GM21526 (cell line): ENCODE measurements around the gene DNA2.
A peak's percentile ranks its signal among the peaks of the same experiment; 100 is the strongest.
"Not testable (repeated sequence)": the region's sequence is repeated elsewhere in the genome, so short reads cannot be mapped to it uniquely, and the experiment has no call there.

Experiments
- ATAC-seq: cut with Tn5 transposase; IDR thresholded peaks from one replicate; pipeline ENCODE4 v1.9.1; 2021; ENCODE audit warnings: moderate library complexity; ENCODE audit not compliant: unreplicated experiment, low FRiP score

DNA2 gene

DNA sequence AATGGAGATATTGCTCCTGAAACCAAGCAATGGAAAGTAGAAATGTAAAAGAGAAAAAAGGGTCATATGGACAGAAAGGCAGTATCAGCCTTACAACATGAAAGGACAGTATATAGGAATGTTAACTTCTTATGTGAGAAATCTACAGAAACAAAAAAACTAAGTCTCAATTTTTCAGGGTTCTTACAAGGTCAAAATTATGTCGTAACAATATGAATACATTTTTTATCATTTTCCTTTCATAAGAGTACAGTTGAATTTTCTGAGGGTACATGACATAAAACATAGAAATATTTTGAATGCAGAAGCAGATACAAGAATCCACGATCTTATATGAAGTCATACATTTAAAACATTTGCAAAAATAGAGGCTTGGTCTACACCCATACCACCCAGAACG lies 10.7 kb downstream of the DNA2 start:
- no peak for ATAC-seq

DNA sequence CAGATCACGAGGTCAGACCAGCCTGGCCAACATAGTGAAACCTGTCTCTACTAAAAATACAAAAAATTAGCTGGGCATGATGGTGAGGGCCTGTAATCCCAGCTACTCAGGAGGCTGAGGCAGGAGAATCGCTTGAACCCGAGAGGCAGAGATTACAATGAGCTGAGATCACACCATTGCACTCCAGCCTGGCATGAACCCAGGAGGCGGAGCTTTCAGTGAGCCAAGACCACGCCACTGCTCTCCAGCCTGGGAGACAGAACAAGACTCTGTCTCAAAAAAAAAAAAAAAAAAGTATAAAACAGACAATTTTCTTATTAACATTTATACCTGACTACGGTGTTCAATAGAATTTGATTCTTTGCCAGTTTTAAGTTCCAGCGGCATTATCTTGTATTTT lies 22.1 kb downstream of the DNA2 start:
- ATAC-seq = not testable (repeated sequence)

DNA sequence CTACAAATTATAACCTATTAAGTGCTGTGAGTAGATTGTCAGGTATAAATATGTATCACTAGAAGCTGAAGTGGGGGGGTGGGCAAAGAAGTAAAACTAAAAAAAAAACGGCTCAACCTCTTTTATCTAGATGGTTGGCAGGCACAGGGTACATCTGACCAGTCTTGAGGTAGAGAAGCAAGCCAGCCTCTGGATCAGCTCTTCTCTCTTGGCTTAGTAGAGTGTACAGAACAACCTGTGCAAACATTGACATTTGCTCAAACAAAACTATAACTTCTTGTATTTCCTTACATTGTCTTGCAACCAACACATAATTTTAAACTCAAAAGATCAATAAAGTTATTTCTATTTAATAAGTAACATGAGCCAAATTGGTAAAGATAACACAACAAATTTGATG lies 25.6 kb downstream of the DNA2 start:
- ATAC-seq = no peak

DNA sequence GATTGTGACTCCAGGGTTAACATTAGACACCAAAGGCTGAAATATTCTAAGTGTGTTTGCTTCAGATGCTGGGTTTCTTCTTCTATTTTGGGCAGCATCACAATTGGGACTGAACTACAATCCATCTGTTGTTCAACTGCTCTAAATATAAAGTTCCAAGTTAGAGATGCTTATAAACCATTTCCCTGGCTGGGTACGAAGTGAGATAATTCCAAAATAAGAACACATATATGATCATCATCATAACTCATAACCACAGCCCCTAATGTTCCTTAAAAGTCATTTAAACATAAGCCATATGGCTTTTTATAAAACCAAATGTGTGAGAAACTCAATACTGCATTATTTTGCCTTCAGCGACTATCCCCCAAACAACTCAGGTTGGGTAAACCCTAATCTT lies 28.8 kb downstream of the DNA2 start:
- no peak for ATAC-seq

DNA sequence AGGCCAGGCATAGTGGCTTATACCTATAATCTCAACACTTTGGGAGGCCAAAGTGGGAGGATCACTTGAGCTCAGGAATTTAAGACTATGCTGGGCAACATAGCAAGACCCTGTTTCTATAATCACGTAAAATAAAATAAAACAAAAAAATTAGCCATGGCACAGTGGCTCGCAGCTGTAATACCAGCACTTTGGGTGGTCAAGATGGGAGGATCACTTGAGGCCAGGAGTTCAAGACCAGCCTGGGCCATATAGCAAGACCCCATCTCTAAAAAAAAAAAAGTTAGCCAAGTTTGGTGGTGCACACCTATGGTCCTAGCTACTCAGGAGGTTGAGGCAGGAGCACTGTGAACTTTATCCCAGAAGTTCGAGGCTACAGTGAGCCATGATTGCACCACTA lies 30.9 kb downstream of the DNA2 start:
- no peak for ATAC-seq

DNA sequence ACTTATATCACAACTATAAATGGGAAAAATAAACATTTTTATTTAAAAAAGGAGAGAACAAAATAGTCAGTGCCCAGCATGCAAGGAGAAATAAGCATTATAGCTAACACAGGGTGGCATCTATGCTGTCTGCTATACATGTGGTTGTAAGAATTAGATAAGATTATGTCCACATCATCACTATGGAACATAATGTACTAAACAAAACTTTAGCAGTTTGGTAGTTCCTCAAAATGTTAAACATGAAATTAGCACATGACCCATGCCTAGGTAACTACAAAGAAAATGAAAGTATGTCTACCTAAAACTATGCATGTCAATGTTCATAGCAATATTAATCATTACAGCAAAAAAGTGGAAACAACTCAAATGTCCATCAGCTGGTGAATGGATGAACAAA lies 36.0 kb downstream of the DNA2 start:
- no peak for ATAC-seq

DNA sequence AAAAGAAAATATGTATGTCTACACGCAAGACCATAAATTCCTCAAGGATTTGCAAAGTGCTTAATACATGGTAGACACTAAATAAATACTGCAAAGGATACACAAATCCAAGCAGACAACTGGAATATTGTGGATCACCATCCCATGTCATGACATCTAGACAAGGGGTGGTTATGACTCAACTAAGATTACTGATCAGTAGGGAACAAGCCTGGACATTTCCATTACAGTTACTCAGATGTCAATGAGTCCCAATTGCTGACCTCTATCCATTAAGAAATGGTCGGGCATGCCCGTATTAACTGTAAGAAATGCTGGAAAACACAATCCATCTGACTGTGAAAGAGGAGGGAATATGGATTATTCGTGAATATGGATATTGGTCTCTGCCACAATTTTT lies 37.1 kb downstream of the DNA2 start:
- ATAC-seq = no peak

DNA sequence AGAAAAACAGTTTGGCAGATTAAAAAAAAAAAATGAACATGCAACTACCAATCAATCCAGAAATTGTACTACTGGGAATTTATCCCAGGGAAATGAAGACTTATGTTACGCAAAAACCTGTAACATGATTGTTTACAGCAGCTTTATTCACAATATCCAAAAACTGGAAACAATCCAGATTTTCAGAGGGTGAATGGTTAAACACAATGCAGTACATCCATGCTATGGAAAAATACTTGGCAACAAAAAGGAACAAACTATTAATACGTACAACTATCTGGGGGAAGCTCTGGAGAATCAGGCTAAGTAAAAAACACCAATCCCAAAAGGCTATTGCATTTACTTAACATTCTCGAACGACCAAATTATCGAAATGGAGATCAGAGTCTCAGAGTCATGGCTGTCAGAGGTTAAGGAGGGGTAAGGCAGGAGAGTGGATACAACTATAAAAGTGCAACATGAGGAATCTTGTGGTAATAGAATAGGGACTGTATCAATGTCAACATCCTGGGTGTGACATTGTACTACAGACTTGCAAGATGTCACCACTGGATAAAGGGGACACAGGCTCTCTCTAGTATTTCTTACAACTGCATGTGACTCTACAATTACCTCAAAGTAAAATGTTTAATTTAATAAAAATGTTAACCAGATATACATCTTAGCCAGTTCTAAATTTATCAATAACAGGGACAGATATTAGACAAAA lies 43.2 kb downstream of the DNA2 start:
- ATAC-seq = no peak

DNA sequence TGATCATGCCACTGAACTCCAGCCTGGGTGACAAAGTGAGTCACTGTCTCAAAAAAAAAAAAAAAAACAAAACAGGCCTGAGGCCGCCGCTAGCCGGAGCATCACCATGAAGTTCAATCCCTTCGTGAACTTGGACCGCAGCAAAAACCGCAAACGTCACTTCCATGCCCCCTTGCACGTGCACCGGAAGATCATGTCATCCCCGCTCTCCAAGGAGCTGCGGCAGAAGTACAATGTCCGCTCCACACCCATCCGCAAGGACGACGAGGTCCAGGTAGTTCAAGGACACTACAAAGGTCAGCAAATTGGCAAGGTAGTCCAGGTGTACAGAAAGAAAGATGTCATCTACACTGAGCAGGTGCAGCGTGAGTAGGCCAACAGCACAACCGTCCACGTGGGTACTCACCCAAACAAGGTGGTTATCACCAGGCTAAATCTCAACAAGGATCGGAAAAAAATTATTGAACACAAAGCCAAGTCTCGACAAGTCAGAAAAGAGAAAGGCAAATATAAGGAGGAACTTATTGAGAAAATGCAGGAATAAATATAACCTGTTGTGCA lies 47.2 kb downstream of the DNA2 start:
- no peak for ATAC-seq

DNA sequence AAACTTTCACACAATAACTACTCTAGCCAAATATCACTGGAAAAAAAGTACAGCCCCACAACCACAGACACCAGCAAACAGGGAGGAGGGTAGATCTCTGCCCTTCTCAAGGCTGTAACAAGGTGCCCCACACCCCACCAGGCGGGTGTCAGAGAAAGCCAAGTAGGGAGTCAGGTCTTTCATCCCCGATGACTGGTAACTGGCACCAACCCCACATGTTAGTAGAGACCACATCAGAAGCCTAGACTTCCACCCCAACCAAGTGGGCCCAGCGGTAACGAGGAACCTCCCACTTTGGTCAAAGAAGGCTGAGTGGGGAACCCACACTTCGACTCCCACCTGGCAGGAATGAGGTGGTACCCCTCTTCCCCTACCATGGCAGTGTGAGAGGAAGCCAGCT lies 48.3 kb downstream of the DNA2 start:
- no peak for ATAC-seq

DNA sequence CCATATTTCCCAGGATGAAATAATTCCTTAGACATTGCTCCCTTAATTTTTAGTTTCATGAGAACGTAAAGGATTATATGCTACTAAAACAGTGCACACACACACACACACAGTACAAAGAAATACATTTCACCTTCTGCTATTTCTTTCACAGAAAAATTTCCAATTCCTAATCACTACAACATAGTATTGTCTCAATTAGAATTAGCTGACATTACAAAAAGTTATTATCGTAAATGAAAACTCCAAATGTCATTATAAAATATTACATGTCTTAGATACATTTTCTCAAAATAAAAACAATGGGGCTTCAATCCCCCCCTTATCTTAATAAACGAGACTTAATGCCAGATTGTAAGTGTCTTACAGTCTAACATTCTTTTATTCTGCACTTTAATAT lies 52.4 kb downstream of the DNA2 start:
- ATAC-seq = no peak

DNA sequence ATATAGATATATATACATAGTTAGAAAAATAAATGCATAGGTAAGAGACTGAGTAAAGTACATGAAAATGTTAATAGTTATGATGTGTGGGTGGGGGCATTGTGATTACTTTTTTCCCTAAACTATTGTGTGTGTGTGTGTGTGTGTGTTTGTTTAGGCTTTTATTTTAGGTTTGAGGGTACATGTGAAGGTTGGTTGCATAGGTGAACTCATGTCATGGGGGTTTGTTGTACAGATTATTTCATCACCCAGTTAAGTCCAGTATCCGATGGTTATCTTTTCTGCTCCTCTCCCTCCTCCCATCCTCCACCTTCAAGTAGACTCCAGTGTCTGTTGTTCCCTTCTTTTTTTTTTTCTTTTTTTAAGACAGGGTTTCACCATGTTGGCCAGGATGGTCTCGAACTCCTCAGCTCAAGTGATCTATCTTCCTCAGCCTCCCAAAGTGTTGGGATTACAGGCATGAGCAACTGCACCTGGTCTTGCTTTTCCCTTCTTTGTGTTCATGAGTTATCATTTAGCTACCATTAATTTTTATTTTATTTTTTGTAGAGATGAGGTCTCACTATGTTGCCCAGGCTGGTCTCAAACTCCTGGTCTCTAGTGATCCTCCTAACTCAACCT lies 62.8 kb downstream of the DNA2 start:
- ATAC-seq = no peak

DNA sequence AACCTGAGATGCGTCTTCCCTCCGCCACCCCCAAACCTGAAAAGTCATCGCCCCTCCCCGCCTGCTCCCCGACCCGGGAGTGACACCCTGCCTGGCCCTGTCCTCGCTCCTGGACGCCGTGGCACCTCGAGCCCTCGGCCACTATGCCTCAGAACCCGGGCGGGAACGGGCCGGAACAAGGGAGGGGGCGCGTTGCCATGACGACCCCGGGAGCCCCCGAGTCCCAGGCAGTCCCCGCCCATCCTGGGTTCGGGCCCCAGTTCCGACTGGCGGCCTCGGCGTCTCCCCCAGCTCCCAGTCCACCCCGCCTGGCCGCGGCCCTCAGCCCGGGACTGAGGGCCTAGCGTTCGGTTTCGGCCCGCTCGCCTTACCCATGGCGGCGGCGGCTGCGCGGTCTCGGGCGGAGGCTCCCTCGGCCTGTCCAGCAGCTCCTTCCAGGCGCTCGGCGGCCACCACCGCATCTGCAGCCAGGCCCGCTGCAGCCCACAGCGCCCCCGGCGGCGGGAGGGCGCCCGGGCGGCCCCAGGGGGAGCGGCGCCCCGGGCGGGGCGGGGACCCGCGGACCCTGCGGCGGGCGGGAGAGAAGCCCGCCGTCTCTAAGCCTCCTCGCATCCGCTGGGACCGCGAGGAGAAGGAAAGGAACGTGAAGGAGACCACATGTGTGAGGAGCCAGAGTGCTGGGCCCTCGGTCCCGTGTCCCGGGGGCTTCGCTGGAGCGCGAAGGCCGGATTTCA lies 64.8 kb downstream of the DNA2 start, which contains the start of gene RUFY2:
Gene RUFY2, minus strand, starts transcription at position 463 of the 734 bp plus-strand sequence. Its CDS starts 88 bp downstream, at position 375.
- peak; percentile 91 for ATAC-seq

DNA sequence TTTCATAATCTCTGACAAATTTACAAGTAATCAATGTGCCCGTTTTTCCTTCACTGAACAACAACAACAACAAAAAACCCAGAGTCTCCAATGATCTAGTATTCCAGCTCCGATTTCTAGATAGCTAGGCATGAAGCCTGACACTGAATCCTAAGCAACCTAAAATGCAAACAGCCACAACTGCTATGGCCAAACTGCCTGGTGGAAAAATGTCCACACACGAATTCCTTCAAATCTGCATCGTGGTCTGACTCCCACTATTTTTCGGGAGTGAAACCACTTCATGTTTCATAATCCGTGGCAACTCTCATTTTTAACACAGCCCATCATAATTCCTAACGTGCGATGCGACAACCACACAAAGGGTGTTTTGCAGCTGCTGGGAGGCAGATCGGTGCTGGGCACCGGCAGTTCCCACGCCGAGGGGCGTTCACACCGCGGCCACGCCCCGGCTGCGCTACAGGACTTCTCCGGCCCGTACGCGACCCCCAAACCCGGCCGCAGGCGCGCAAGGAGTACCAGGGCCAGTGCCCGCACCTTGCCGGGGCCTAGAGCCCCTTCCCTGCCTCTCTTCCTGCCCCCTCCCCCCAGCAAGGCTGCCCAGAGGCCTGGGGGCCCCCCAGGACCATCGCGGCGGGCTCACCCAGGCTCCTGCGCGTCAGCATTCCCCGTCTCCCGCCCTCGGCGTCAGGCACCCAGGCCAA lies 65.5 kb downstream of the DNA2 start:
- ATAC-seq = peak; percentile 32

DNA sequence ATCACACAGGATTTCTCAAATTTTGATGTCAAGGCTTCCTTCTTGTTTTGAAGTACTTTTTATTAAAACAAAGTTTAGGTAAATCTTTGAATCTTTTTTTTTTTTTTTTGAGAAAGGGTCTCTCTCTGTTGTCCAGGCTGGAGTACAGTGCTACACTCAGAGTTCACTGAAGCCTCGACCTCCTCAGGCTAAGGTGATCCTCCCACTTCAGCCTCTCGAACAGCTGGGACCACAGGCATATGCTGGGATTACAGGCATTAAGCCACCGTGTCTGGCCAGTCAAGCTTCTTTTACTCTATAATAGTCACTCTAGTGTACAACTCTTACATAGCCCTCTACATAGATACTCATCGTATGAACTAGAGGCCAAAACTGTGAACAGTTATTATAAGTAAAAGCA lies 68.1 kb downstream of the DNA2 start:
- no peak for ATAC-seq

DNA sequence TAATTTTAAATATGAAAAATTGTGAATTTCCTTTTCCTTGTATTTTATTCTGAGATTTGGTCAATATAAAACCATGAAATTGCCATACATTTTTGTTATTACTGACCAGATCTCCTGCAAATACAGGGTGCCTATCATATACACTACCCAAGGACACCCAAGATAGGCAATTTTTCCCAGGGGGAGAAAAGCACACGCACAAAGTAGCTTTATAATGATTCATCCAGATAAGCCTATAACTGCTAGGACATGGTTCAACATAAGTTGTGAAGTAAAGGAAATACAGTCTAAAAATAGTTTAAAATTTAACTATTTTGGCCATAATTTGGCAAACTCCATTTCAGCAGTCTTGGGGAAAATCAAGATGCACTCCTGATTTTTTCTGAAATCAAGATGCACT lies 69.5 kb downstream of the DNA2 start:
- ATAC-seq = no peak

DNA sequence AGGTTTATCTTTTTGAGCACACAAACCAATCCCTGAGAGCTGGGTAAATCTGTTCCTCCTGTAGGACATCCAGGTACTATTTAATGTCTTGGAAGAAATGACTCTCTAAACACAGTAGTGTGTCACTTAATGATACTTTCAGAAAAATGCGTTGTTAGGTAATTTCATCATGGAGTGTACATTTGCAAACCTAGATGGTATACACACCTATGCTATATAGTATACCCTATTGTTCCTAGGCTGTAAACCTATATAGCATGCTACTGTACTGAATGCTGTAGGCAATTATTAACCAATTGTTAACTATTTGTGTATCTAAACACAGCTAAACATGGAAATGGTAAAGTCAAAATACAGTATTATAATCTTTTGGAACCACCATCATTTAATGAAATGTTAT lies 74.8 kb downstream of the DNA2 start:
- ATAC-seq = no peak

DNA sequence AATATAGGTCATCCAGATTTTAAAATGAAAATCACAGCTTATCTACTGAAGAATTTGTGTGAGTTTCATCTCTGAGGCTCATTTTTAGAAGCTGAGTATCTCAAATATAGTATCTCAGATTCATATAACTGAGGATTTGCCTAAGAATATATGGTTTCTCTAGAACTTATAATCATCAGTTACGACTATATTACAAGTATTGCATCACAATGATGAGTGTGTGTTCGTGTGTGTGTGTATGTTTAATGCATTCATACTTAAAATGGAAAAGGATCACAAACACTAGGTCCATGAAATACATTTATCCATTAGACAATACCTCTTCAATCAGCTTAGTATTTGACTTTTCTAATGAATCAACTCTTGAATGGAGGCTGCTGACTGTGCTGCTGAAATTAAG lies 86.0 kb downstream of the DNA2 start:
- no peak for ATAC-seq

DNA sequence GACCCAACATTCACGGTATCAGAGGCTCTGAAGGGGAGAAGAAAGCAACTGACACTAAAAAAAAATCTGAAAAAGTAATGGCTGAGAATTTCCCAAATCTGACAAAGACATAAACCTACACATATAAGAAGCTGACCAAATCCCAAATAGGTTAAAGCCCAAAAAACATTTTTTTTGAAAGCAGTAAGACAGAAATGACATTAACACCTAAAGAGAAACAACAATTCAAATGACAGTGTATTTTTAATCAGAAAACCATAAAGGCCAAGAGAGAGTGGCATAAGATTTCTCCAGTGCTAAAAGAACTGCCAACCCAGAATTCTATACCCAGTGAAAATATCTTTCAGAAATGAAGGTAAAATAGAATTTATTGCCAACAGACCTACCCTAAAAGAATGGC lies 100.2 kb downstream of the DNA2 start:
- ATAC-seq = no peak

DNA sequence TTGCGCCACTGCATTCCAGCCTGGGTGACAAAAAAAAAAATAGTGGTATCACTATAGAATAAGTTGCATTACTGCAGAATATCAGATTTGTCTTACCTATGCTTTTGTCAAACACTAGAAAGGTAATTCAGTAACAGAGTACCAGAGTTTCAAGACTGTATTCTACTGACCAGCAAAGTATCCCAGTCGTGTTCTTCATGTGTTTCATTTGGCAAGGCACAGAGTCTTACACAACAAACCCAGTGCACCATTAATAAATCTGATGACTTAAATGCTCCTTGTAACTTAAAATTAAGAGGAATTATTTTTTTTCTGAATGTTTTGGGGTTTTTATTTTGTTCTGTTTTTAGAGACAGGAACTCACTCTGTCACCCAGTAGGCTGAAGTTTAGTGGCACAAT lies 104.7 kb downstream of the DNA2 start:
- no peak for ATAC-seq

DNA sequence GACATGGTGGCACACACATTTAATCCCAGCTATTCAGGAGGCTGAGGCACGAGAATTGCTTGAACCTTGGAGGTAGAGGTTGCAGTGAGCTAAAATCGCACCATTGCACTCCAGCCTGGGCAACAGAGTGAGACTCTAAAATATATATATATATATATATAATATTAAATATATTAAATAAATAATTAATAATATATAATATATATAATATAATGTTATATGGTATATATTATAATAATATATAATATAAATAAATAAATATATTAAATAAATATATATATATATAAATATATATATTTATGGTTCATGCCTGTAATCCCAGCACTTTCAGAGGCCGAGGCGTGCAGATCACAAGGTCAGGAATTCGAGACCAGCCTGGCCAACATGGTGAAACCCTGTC lies 105.2 kb downstream of the DNA2 start:
- ATAC-seq = no peak
